ENCODE results near the gene WWOX.

GRCh38 chr16:78980825-78981224 lies 881.4 kb downstream of the WWOX start:
- TF ChIP-seq, protein P1, sequence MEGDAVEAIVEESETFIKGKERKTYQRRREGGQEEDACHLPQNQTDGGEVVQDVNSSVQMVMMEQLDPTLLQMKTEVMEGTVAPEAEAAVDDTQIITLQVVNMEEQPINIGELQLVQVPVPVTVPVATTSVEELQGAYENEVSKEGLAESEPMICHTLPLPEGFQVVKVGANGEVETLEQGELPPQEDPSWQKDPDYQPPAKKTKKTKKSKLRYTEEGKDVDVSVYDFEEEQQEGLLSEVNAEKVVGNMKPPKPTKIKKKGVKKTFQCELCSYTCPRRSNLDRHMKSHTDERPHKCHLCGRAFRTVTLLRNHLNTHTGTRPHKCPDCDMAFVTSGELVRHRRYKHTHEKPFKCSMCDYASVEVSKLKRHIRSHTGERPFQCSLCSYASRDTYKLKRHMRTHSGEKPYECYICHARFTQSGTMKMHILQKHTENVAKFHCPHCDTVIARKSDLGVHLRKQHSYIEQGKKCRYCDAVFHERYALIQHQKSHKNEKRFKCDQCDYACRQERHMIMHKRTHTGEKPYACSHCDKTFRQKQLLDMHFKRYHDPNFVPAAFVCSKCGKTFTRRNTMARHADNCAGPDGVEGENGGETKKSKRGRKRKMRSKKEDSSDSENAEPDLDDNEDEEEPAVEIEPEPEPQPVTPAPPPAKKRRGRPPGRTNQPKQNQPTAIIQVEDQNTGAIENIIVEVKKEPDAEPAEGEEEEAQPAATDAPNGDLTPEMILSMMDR (conservative IDR thresholded peaks at IDR 0.05 in 1 of 2, IDR thresholded peaks at IDR 0.05 in 1 of 2; ENCODE audit: extremely low read depth in 1 of 2, insufficient read depth in 1 of 2, low read depth in 1 of 2, low read length in 2 of 2) = no peak
- no peak for TF ChIP-seq EZH2 (IDR thresholded peaks at IDR 0.05; ENCODE audit: borderline replicate concordance, low read length)

Data from mammary epithelial cell (primary cell).